Cerebellar cortex (tissue), 1 donor: ENCODE data around the gene TOMM5.
A peak's percentile ranks its signal among the peaks of the same experiment; 100 is the strongest.
"Not testable (repeated sequence)": the region's sequence is repeated elsewhere in the genome, so short reads cannot be mapped to it uniquely, and the experiment has no call there.

Experiments
- DNase-seq: peaks from one replicate; pipeline ENCODE4 v3.0.0-alpha.2; 2015; ENCODE audit warnings: low spot score

Gene TOMM5

DNA sequence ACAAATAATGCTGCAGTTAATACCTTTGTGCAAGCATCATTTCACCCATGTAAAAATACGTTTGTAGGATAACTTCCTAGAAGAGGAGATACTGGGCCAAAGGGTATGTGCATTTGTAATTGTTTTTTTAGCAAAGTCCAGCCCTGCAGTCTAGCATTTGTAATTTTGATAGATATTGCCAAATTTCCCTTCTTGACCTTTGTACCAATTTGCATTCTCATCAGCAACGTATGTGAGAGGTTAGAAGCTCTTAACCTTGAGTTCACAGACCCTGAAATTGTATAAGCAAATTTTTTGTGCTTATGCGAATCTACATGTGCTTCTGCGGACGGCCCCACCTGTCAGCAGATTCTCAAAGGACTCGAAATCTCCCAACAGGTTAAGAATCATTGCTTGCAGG is 18.6 kb upstream of the TOMM5 start:
- DNase-seq: no peak

- no peak for DNase-seq
These were observed 17.5 kb upstream of the TOMM5 start for GRCh38 chr9:37609735-37610397.

DNA sequence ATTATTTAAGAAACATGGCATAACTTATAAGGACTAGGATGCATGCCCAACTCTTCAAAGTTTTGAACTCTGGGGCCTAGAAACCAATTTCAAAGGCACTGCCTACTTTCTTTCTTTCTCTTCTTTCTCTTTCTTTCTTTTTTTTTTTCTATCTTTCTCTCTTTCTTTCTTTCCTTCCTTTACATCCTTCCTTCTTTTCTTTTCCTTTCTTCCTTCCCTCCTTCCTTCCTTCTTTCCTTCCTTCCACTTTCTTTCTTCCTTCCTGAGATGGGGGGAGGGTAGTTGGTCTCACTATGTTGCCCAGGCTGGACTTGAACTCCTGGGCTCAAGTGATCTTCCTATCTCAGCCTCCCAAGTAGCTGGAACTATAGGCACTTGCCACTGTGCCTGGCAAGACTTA is 15.9 kb upstream of the TOMM5 start:
- DNase-seq: no peak

- DNase-seq: no peak
These were observed 11.9 kb upstream of the TOMM5 start for GRCh38 chr9:37604296-37604695.

GRCh38 chr9:37602817-37603216 is 10.4 kb upstream of the TOMM5 start:
- DNase-seq: no peak

- not testable (repeated sequence) for DNase-seq
These were observed 9.7 kb upstream of the TOMM5 start for GRCh38 chr9:37602061-37602460.

- DNase-seq: no peak
These were observed 4.1 kb upstream of the TOMM5 start for GRCh38 chr9:37596504-37596903.

DNA sequence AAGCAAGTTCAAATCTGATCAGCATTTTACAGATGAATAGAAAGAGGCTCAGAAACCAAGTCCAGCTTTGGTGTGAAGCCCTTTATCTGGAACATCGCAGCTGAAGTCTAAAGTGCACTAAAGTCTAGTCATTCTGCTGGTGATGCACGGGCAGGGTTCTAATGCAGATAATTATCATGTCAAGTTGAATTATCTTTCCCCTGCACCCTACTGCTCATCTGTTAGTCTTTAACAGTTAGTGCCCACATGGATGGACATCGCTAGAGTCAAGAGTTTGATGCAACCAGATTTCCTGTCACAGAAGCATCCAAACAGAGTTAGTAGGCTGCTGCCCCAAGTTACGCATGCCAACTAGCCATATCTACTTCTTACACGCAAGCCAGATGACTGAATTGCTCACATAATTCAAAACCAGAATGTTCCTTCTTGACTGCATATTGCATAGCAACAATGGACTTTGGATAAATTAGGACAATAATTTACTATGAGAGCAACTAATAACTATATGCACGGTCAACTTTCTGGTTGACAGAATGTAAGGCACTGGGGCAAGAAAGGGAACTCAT is 1.6 kb upstream of the TOMM5 start:
- no peak for DNase-seq

DNA sequence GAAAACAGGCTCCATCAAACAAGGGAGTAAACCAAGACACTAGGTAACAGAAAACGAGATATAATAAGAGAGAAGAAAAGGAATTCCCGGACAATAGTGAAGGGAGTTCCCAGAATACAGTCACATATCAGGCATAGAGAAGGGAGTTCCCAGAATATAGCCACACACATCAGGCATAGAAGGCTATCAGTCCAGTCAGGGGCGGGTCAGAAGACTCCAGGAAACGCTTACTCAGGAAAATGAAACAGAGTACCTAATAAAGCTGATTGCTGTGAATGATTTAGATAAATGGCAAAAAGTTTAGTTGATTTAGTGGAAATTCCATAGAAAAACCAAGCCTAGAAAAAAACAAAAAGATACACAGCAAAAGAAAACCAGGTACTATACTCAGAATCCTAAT is 4.9 kb downstream of the TOMM5 start:
- no peak for DNase-seq

- no peak for DNase-seq
These were observed 8.8 kb downstream of the TOMM5 start for GRCh38 chr9:37583522-37584121.

GRCh38 chr9:37582548-37583157 is 9.7 kb downstream of the TOMM5 start:
- DNase-seq: peak; percentile 68

- DNase-seq: peak; percentile 52
These were observed 16.3 kb downstream of the TOMM5 start, which contains the start of gene FBXO10 for GRCh38 chr9:37575921-37576721. FBXO10 (minus strand) TSS chr9:37576380; CDS start chr9:37541768, 34,612 bp downstream.

- DNase-seq: no peak
These were observed 16.9 kb downstream of the TOMM5 start for GRCh38 chr9:37575511-37575914.

DNA sequence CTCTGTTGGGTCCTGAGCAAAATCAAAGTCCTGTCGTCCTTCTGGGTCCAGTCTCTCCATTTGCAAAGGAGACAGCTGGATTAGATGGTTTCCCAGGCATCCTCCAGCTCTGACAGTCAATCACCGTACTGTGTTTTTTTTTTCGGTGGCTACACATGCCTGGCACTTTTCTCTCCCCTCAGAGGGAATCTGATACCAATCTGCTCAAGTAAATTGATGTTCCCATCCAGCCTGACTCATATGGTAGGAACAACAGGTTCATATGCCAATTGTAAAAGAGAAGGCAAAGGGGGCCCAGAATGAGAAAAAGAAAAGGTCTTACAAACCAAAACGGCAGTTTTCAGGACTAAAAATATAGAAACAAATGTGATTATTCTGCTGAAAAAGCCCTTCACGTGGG is 17.4 kb downstream of the TOMM5 start:
- peak; percentile 18 for DNase-seq

- DNase-seq: no peak
These were observed 18.1 kb downstream of the TOMM5 start for GRCh38 chr9:37574241-37574721.

DNA sequence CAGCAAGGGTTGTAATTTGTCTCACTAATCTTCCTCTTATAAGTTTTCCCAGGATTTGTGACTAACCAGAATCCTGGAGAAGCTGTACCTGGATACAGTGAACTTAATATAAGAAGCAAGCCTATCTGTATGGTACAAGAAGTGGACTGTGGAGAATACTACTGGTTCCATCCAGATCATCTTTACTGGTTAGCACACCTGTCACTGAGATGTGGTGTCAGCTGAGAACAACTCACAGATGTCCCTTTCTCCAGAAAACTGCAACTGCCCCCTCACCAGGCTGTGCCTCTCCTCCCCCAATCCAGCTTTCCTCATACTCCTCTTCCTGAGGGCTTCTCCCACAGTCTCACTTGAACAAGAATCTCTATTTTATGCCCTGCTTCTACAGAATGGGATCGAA is 21.1 kb downstream of the TOMM5 start:
- DNase-seq: no peak

GRCh38 chr9:37566716-37567115 is 25.7 kb downstream of the TOMM5 start:
- DNase-seq: no peak

DNA sequence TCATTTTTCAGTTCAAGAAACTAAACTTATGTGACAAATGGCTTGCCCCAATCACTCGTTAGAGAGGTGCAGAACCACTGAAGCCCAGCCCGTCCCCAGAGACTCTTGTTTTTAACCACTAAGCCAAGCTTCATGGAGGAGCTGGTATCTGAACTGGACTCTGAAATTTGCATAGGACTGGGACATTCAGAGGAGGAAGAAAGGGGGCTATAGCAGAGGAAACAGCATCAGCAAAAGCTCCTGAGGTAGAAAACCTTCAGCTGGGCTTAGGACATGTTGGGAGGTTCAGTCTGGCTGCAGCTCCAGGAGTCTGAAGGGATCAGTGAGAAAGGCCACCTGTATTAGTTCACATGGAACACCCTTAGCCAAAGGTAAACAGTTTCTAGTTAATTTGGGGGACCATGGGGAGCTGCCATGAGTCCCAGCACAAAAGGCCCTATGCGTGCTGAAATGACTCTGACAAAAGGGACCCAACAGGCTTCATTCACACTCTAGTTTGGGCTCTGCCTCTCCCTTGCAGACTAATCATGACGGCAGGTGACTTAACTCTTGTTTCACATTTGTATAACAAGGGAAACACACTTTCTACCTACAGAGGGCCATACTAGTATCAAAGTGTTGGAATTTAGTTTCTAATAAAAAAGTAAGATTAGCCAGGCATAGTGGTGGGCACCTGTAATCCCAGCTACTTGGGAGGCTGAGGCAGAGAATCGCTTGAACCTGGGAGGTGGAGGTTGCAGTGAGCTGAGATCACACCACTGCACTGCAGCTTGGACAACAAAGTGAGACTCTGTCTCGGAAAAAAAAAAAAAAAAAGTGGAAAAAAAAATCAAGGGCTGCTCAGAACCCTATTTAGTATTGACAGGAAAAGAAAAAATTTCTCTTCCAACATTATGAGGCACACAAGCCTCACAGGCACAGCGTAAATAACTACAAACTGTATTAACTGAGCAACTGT is 26.5 kb downstream of the TOMM5 start:
- DNase-seq: no peak

GRCh38 chr9:37564916-37565315 is 27.5 kb downstream of the TOMM5 start:
- DNase-seq: no peak

GRCh38 chr9:37563806-37564513 is 28.4 kb downstream of the TOMM5 start:
- DNase-seq: no peak
